Measurements from ENCODE around the gene NHERF2. TPM values are rescaled to one million over a fixed set of nuclear protein-coding genes. Genes with fewer than 3 reads are reported as not detected.

NHERF2 gene
- polyA plus RNA-seq, 2 of the 4 experiments (the other 2 are of a cell fraction) = 32.3 to 35.0 TPM

DNA sequence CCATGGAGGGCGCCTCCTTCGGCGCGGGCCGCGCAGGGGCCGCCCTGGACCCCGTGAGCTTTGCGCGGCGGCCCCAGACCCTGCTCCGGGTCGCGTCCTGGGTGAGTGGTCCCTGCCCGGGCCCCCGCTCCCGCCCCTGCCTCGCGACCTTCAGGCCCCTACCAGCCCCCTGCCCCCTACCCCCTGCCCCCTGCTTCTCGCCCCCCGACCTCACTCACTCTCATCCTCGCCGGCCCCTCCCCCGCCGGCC is 36.7 kb upstream of the NHERF2 start:
- no peak for FAIRE-seq
- no peaks in the 10 kb centered on the region for H3K9me3 ChIP-seq
- H3K4me1 ChIP-seq = peaks cover 65% of the 10 kb centered on the region
- no peak for ATAC-seq
- ChIA-PET CTCF (interaction anchor here (0.8 to 19.7 kb wide), 2 partner anchors 14 to 151 kb away, joined by 3 to 196 read pairs; partner anchors contain the start of gene ZNF598), POLR2A (no interaction called here)
- H3K27ac ChIP-seq = peak overlapping the region; percentile 58 to 94
- H3K4me2 ChIP-seq = peak overlapping the region; percentile 79
- TF ChIP-seq RNF2 (IDR thresholded peaks at IDR 0.05; ENCODE audit: borderline replicate concordance, low read depth) (no peak), BHLHE40 (IDR thresholded peaks at IDR 0.05; ENCODE audit: low read depth, low read length) (no peak), POLR2A (IDR thresholded peaks at IDR 0.05; ENCODE audit: low read length) (no peak), CEBPB (IDR thresholded peaks at IDR 0.05) (no peak), EHMT2 (IDR thresholded peaks at IDR 0.05; ENCODE audit: low read depth) (no peak), SREBF2 (IDR thresholded peaks at IDR 0.05) (no peak), EP300 (IDR thresholded peaks at IDR 0.05) (no peak), EHF (CRISPR knock-in tag; IDR thresholded peaks at IDR 0.05) (no peak), ZC3H11A (IDR thresholded peaks at IDR 0.05) (no peak)
- TF ChIP-seq, protein P1, sequence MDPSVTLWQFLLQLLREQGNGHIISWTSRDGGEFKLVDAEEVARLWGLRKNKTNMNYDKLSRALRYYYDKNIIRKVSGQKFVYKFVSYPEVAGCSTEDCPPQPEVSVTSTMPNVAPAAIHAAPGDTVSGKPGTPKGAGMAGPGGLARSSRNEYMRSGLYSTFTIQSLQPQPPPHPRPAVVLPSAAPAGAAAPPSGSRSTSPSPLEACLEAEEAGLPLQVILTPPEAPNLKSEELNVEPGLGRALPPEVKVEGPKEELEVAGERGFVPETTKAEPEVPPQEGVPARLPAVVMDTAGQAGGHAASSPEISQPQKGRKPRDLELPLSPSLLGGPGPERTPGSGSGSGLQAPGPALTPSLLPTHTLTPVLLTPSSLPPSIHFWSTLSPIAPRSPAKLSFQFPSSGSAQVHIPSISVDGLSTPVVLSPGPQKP (IDR thresholded peaks at IDR 0.05; ENCODE audit: low read depth, low read length) = no peak
- TF ChIP-seq, protein P2, sequence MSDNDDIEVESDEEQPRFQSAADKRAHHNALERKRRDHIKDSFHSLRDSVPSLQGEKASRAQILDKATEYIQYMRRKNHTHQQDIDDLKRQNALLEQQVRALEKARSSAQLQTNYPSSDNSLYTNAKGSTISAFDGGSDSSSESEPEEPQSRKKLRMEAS (IDR thresholded peaks at IDR 0.05) = no peak
- TF ChIP-seq, protein P3, sequence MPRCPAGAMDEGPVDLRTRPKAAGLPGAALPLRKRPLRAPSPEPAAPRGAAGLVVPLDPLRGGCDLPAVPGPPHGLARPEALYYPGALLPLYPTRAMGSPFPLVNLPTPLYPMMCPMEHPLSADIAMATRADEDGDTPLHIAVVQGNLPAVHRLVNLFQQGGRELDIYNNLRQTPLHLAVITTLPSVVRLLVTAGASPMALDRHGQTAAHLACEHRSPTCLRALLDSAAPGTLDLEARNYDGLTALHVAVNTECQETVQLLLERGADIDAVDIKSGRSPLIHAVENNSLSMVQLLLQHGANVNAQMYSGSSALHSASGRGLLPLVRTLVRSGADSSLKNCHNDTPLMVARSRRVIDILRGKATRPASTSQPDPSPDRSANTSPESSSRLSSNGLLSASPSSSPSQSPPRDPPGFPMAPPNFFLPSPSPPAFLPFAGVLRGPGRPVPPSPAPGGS (IDR thresholded peaks at IDR 0.05) = no peak
- TF ChIP-seq, protein P4, sequence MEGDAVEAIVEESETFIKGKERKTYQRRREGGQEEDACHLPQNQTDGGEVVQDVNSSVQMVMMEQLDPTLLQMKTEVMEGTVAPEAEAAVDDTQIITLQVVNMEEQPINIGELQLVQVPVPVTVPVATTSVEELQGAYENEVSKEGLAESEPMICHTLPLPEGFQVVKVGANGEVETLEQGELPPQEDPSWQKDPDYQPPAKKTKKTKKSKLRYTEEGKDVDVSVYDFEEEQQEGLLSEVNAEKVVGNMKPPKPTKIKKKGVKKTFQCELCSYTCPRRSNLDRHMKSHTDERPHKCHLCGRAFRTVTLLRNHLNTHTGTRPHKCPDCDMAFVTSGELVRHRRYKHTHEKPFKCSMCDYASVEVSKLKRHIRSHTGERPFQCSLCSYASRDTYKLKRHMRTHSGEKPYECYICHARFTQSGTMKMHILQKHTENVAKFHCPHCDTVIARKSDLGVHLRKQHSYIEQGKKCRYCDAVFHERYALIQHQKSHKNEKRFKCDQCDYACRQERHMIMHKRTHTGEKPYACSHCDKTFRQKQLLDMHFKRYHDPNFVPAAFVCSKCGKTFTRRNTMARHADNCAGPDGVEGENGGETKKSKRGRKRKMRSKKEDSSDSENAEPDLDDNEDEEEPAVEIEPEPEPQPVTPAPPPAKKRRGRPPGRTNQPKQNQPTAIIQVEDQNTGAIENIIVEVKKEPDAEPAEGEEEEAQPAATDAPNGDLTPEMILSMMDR (IDR thresholded peaks at IDR 0.05) = no peak
- DNase-seq (ENCODE audit: low read depth in 1 of 2, low spot score in 1 of 2) = no peak
- 0% methylated on average over 1 of the region's 25 CpGs for WGBS (ENCODE audit: missing lambda C conversion rate)
- peak overlapping the region; percentile 56 for H3K4me3 ChIP-seq

DNA sequence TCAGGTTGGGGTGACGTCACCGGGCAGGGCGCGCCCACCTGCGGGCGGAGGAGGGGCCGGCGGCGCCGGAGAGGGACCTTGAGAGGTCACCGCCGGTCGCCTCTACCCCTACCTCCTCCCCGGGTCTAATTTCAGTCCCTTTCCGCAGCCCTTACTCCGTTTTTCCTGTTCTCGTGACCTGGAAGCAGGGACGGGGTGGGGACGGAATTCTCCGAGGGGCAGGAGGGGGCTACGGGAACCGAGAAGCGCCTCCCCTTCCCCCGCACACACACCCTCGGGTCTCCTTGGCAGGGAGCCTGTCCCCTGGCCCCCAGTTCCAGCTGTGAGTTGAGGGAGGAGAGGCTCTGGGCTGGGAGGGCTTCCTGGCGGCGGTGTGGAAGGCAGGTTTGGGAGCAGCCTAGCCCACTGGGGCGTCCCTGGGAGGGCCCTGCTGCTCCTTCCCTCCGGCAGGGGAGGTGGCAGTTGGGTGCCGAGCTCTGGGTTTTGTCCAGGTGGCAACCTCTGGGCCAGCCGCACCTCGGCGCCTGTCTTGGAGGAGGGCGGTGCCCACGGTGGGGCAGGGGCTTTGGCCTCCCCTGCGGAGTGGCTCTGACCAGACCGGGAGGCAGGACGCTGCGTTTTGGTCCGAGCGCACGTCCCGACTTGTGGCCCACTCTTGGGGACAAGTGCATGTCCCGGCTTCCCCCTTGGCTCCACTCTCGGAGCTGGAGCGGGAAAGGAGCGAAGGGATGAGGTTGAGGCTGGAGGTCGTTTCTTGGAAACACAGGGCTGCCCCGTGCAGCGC is 36.2 kb upstream of the NHERF2 start:
- CTCF ChIA-PET = interaction anchor here (0.8 to 19.7 kb wide), 2 partner anchors 14 to 150 kb away, joined by 3 to 196 read pairs; partner anchors contain the start of gene ZNF598
- peaks cover 61% of the 10 kb centered on the region for H3K4me1 ChIP-seq
- H3K27ac ChIP-seq = peak overlapping the region; percentile 58 to 94
- FAIRE-seq (no peak), ATAC-seq (no peak), DNase-seq (ENCODE audit: low read depth in 1 of 2, low spot score in 1 of 2) (no peak)
- WGBS (ENCODE audit: missing lambda C conversion rate) = 56% methylated on average over 37 of the region's 50 CpGs
- POLR2A ChIA-PET = no interaction called here
- no peaks in the 10 kb centered on the region for H3K9me3 ChIP-seq
- TF ChIP-seq KDM1A (IDR thresholded peaks at IDR 0.05; ENCODE audit: low read depth) (no peak), MAZ (IDR thresholded peaks at IDR 0.05; ENCODE audit: borderline replicate concordance, low read depth, low read length) (no peak), ZFP36 (IDR thresholded peaks at IDR 0.05; ENCODE audit: borderline replicate concordance, partially characterized antibody) (peak; percentile 70), FOSL2 (IDR thresholded peaks at IDR 0.05) (no peak), FOSL2 (CRISPR knock-in tag; IDR thresholded peaks at IDR 0.05) (peak; percentile 61)
- H3K4me3 ChIP-seq = peak overlapping the region; percentile 56
- H3K4me2 ChIP-seq = peak overlapping the region; percentile 79

DNA sequence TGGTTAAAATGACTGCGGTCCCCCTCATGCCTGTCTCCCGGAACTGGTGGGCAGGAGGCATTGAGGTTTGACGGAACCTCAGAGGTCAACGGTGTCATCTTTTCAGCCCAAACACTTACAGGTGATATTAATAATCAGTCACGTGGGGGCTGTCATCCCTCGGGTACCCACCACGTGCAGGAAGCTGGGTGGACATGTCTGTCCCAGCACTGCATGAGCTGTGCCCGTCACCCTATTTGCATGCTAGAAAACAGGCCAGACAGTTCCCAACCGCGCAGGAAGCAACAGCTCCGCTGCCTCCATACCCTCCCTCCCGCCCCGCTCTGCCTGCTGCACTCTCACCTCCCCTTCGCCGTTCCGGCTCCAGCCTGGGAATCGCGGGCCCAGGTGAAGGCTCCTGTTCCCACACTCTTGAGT is 35.6 kb upstream of the NHERF2 start:
- POLR2A ChIA-PET = no interaction called here
- Histone ChIP-seq H3K4me2 (peak overlapping the region; percentile 79), H3K4me1 (peaks cover 65% of the 10 kb centered on the region), H3K4me3 (no peak overlapping the region), H3K27ac (no peak overlapping the region), H3K9me3 (no peaks in the 10 kb centered on the region)
- ATAC-seq (no peak), DNase-seq (ENCODE audit: low read depth in 1 of 2, low spot score in 1 of 2) (no peak), FAIRE-seq (no peak)
- CTCF ChIA-PET = interaction anchor here (19.7 kb wide), 1 partner anchor 13 kb away, joined by 196 read pairs; the partner anchor contains the start of gene ZNF598
- WGBS (ENCODE audit: missing lambda C conversion rate) = 97% methylated on average over 13 of the region's 18 CpGs
- TF ChIP-seq, protein P5, sequence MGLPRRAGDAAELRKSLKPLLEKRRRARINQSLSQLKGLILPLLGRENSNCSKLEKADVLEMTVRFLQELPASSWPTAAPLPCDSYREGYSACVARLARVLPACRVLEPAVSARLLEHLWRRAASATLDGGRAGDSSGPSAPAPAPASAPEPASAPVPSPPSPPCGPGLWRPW (IDR thresholded peaks at IDR 0.05) = no peak
- TF ChIP-seq RARB (CRISPR knock-in tag; IDR thresholded peaks at IDR 0.05) (no peak), ZNF302 (CRISPR knock-in tag; IDR thresholded peaks at IDR 0.05) (no peak), SMC3 (IDR thresholded peaks at IDR 0.05) (no peak), JUNB (IDR thresholded peaks at IDR 0.05) (no peak), BHLHE40 (IDR thresholded peaks at IDR 0.05; ENCODE audit: low read depth, low read length) (no peak), CHD2 (IDR thresholded peaks at IDR 0.05; ENCODE audit: low read length, partially characterized antibody) (no peak), RCOR1 (IDR thresholded peaks at IDR 0.05; ENCODE audit: low read depth, low read length) (no peak), ZC3H11A (IDR thresholded peaks at IDR 0.05) (no peak), NFE2L2 (conservative IDR thresholded peaks at IDR 0.05; ENCODE audit: low read length) (no peak)
- TF ChIP-seq, protein P6, sequence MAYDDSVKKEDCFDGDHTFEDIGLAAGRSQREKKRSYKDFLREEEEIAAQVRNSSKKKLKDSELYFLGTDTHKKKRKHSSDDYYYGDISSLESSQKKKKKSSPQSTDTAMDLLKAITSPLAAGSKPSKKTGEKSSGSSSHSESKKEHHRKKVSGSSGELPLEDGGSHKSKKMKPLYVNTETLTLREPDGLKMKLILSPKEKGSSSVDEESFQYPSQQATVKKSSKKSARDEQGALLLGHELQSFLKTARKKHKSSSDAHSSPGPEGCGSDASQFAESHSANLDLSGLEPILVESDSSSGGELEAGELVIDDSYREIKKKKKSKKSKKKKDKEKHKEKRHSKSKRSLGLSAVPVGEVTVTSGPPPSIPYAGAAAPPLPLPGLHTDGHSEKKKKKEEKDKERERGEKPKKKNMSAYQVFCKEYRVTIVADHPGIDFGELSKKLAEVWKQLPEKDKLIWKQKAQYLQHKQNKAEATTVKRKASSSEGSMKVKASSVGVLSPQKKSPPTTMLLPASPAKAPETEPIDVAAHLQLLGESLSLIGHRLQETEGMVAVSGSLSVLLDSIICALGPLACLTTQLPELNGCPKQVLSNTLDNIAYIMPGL (CRISPR knock-in tag; IDR thresholded peaks at IDR 0.05; ENCODE audit: borderline replicate concordance) = no peak
- TF ChIP-seq, protein P1 (IDR thresholded peaks at IDR 0.05; ENCODE audit: low read depth, low read length) = no peak
